Measurements from ENCODE around the gene CLMN. TPM values are rescaled to one million over a fixed set of nuclear protein-coding genes. Genes with fewer than 3 reads are reported as not detected.

Gene CLMN
- total RNA-seq, 6 experiments from 2014 or later, result 0.02 TPM; not detected in 5

- TF ChIP-seq CTCF (IDR thresholded peaks at IDR 0.05), result no peak
- Mint-ChIP-seq H3K4me1 (ENCODE audit: low read depth) (no peaks in the 10 kb centered on the region), H3K27me3 (ENCODE audit: insufficient read depth) (peaks cover 6% of the 10 kb centered on the region)
Measured at GRCh38 chr14:95326987-95327386, 7.3 kb upstream of the CLMN start.

GRCh38 chr14:95323917-95324316 is 4.2 kb upstream of the CLMN start:
- Mint-ChIP-seq H3K27me3 (ENCODE audit: insufficient read depth) (peaks cover 21% of the 10 kb centered on the region), H3K4me3 (no peak overlapping the region), H3K4me1 (ENCODE audit: low read depth) (no peaks in the 10 kb centered on the region), H3K36me3 (ENCODE audit: low read depth) (no peaks in the 10 kb centered on the region), H3K9me3 (peaks cover 4% of the 10 kb centered on the region; the same call in 1 of the 2 replicates), H3K27ac (no peak overlapping the region)
- DNase-seq, result no peak
- TF ChIP-seq CTCF (IDR thresholded peaks at IDR 0.05), result no peak

More at GRCh38 chr14:95326987-95327386, 7.3 kb upstream of the CLMN start:
- no peak overlapping the region for H3K4me3 Mint-ChIP-seq
- H3K27ac Mint-ChIP-seq, result no peak overlapping the region
- H3K9me3 Mint-ChIP-seq, result peaks cover 4% of the 10 kb centered on the region; the same call in 1 of the 2 replicates
- no peaks in the 10 kb centered on the region for H3K36me3 Mint-ChIP-seq (ENCODE audit: low read depth)
- DNase-seq, result no peak

GRCh38 chr14:95323361-95323760 is 3.7 kb upstream of the CLMN start:
- peaks cover 21% of the 10 kb centered on the region for H3K27me3 Mint-ChIP-seq (ENCODE audit: insufficient read depth)
- DNase-seq, result no peak
- H3K9me3 Mint-ChIP-seq, result peaks cover 4% of the 10 kb centered on the region; the same call in 1 of the 2 replicates
- no peak for TF ChIP-seq CTCF (IDR thresholded peaks at IDR 0.05)
- H3K4me1 Mint-ChIP-seq (ENCODE audit: low read depth), result no peaks in the 10 kb centered on the region
- H3K4me3 Mint-ChIP-seq, result no peak overlapping the region
- H3K36me3 Mint-ChIP-seq (ENCODE audit: low read depth), result no peaks in the 10 kb centered on the region
- no peak overlapping the region for H3K27ac Mint-ChIP-seq

- Mint-ChIP-seq H3K9me3 (peaks cover under 1% of the 10 kb centered on the region; the same call in 1 of the 2 replicates), H3K27ac (no peak overlapping the region)
Measured at GRCh38 chr14:95322651-95323050, 2.9 kb upstream of the CLMN start.

GRCh38 chr14:95321693-95322455 is 2.2 kb upstream of the CLMN start:
- no peaks in the 10 kb centered on the region for H3K9me3 Mint-ChIP-seq
- H3K4me1 Mint-ChIP-seq (ENCODE audit: low read depth), result no peaks in the 10 kb centered on the region
- H3K36me3 Mint-ChIP-seq (ENCODE audit: low read depth), result no peaks in the 10 kb centered on the region
- no peak for TF ChIP-seq CTCF (IDR thresholded peaks at IDR 0.05)
- H3K27ac Mint-ChIP-seq, result no peak overlapping the region
- H3K4me3 Mint-ChIP-seq, result no peak overlapping the region
- DNase-seq, result no peak
- H3K27me3 Mint-ChIP-seq (ENCODE audit: insufficient read depth), result peaks cover 26% of the 10 kb centered on the region

More at GRCh38 chr14:95322651-95323050, 2.9 kb upstream of the CLMN start:
- Mint-ChIP-seq H3K4me1 (ENCODE audit: low read depth) (no peaks in the 10 kb centered on the region), H3K4me3 (no peak overlapping the region), H3K27me3 (ENCODE audit: insufficient read depth) (peaks cover 21% of the 10 kb centered on the region), H3K36me3 (ENCODE audit: low read depth) (no peaks in the 10 kb centered on the region)
- no peak for TF ChIP-seq CTCF (IDR thresholded peaks at IDR 0.05)
- DNase-seq, result no peak
